Small intestine (tissue), 7 donors: ENCODE data around the gene AK5. TPM values are rescaled to one million over a fixed set of nuclear protein-coding genes. Genes with fewer than 3 reads are reported as not detected.
A peak's percentile ranks its signal among the peaks of the same experiment; 100 is the strongest.
"Not testable (repeated sequence)": the region's sequence is repeated elsewhere in the genome, so short reads cannot be mapped to it uniquely, and the experiment has no call there.

Source experiments
- DNase-seq, 2 donors: peaks; one replicate each; pipeline versions ENCODE4 v3.0.0 to v3.0.0-alpha.2; 2013
- FAIRE-seq: peaks from 2 replicates; lab custom pipeline; 2012; peaks lifted over from hg19 to GRCh38; lab: Jason Lieb, UNC
- H3K27ac ChIP-seq, 3 donors: one replicate each; pipeline ENCODE4 v1.5.1; 2013; ENCODE audit warnings: low read length in 2 of 3, mild to moderate bottlenecking in 2 of 3, control low read depth in 1 of 3, inconsistent platforms in 1 of 3, low read depth in 1 of 3, moderate library complexity in 1 of 3
- H3K27me3 ChIP-seq, 3 donors: one replicate each; pipeline ENCODE4 v1.6.1; 2013; ENCODE audit warnings: low read length in 3 of 3, inconsistent platforms in 1 of 3; ENCODE audit not compliant: control insufficient read depth in 3 of 3, insufficient read depth in 3 of 3
- H3K36me3 ChIP-seq, 3 donors: one replicate each; pipeline ENCODE4 v1.6.1; 2013; ENCODE audit warnings: low read length in 3 of 3, inconsistent platforms in 1 of 3, low read depth in 1 of 3, mild to moderate bottlenecking in 1 of 3, moderate library complexity in 1 of 3; ENCODE audit not compliant: control insufficient read depth in 3 of 3, insufficient read depth in 2 of 3
- H3K4me1 ChIP-seq, 3 donors: one replicate each; pipeline ENCODE4 v1.6.1; 2013; ENCODE audit warnings: low read length in 2 of 3, inconsistent platforms in 1 of 3, low read depth in 1 of 3, mild to moderate bottlenecking in 1 of 3, moderate library complexity in 1 of 3; ENCODE audit not compliant: control insufficient read depth in 3 of 3, insufficient read depth in 2 of 3
- H3K4me3 ChIP-seq, 3 donors: one replicate each; pipeline ENCODE4 v1.5.1; 2013; ENCODE audit warnings: low read length in 3 of 3, control low read depth in 1 of 3, inconsistent platforms in 1 of 3, low read depth in 1 of 3, mild to moderate bottlenecking in 1 of 3, moderate library complexity in 1 of 3
- H3K9me3 ChIP-seq, 2 donors: one replicate each; pipeline ENCODE4 v1.6.1; 2013; ENCODE audit warnings: low read depth in 1 of 2, low read length in 1 of 2; ENCODE audit not compliant: control insufficient read depth in 2 of 2, insufficient read depth in 1 of 2
- WGBS, 3 donors: extraction: QIAGEN DNeasy Blood & Tissue Kit; methylation state at CpG; one replicate each; pipeline ENCODE4 v1.1.7; 2013; 5-methylcytosine and 5-hydroxymethylcytosine counted together
- polyA plus RNA-seq, 4 donors: library from polyadenylated mRNA; stranded (reverse) in 3 of 4; unstranded in 1 of 4; fragments of 200-250 nt in 3 of 4; fragments of 120-200 nt in 1 of 4; gene quantifications; one replicate each; pipeline versions ENCODE4 v1.2.1 to v1.2.3, GENCODE V29; 2013
- donor health status: healthy with polysubstance abuse.
- donor health status: control.
- donor health status: control.
- donor health status: Bipolar disorder and iron deficiency.
- donor health status: healthy.

The AK5 gene
- polyA plus RNA-seq, 4 donors, result 0.27 to 2.6 (median 0.61) TPM; not detected in 1

GRCh38 chr1:77514921-77515776 lies 233.3 kb downstream of the AK5 start:
- 31 to 41% (median 36%) methylated on average over 10 of the region's 10 CpGs for WGBS, 3 donors
- no peak for FAIRE-seq
- H3K9me3 ChIP-seq, result no peaks in the 10 kb centered on the region

GRCh38 chr1:77516106-77516505 lies 234.3 kb downstream of the AK5 start:
- Histone ChIP-seq H3K4me3 (no peak overlapping the region), H3K9me3 (no peaks in the 10 kb centered on the region), H3K27ac (no peak overlapping the region), H3K4me1 (no peaks in the 10 kb centered on the region), H3K36me3 (no peaks in the 10 kb centered on the region), H3K27me3 (peaks cover 0 to 12% (median 0%) of the 10 kb centered on the region in 3 donors)
- DNase-seq (no peak), FAIRE-seq (no peak)
- WGBS, 3 donors, result 73 to 79% (median 77%) methylated on average over 2 of the region's 2 CpGs

More at GRCh38 chr1:77514921-77515776, 233.3 kb downstream of the AK5 start:
- Histone ChIP-seq H3K36me3 (no peaks in the 10 kb centered on the region), H3K27me3 (peaks cover 0 to 10% (median 0%) of the 10 kb centered on the region in 3 donors), H3K4me3 (no peak overlapping the region), H3K4me1 (no peaks in the 10 kb centered on the region), H3K27ac (peak overlapping the region in 2 of 3 donors; percentile 29 to 48)
- no peak for DNase-seq

- Histone ChIP-seq H3K9me3 (peaks cover 0 to 2% of the 10 kb centered on the region in 2 donors), H3K4me1 (no peaks in the 10 kb centered on the region), H3K27ac (no peak overlapping the region), H3K36me3 (no peaks in the 10 kb centered on the region), H3K27me3 (peaks cover 0 to 3% (median 0%) of the 10 kb centered on the region in 3 donors), H3K4me3 (no peak overlapping the region)
- FAIRE-seq (no peak), DNase-seq (no peak)
- 80 to 93% (median 80%) methylated on average over 3 of the region's 3 CpGs for WGBS, 3 donors
These were observed 242.2 kb downstream of the AK5 start for GRCh38 chr1:77524038-77524437.

- not testable (repeated sequence) for H3K27ac ChIP-seq, DNase-seq, H3K4me1 ChIP-seq, H3K27me3 ChIP-seq, FAIRE-seq, H3K36me3 ChIP-seq, H3K9me3 ChIP-seq, H3K4me3 ChIP-seq
- 92 to 96% (median 95%) methylated on average over 8 of the region's 8 CpGs for WGBS, 3 donors
These were observed 249.3 kb downstream of the AK5 start for GRCh38 chr1:77531149-77531548.

- not testable (repeated sequence) for H3K27ac ChIP-seq, FAIRE-seq, H3K27me3 ChIP-seq, H3K4me3 ChIP-seq, H3K36me3 ChIP-seq, H3K9me3 ChIP-seq, H3K4me1 ChIP-seq, DNase-seq
- 90 to 96% (median 92%) methylated on average over 20 to 49 of the region's 49 CpGs for WGBS, 3 donors
These were observed 249.9 kb downstream of the AK5 start for GRCh38 chr1:77531596-77532280.

- 79 to 90% (median 83%) methylated on average over 4 of the region's 4 CpGs for WGBS, 3 donors
These were observed 250.8 kb downstream of the AK5 start for GRCh38 chr1:77532641-77533040.

GRCh38 chr1:77533660-77534305 lies 252.0 kb downstream of the AK5 start:
- DNase-seq (peak; percentile 58 to 71), FAIRE-seq (no peak)
- peaks cover 0 to 3% (median 0%) of the 10 kb centered on the region in 3 donors for H3K4me1 ChIP-seq
- 17 to 28% (median 25%) methylated on average over 11 of the region's 11 CpGs for WGBS, 3 donors
- no peaks in the 10 kb centered on the region for H3K9me3 ChIP-seq
- H3K4me3 ChIP-seq, result no peak overlapping the region
- no peaks in the 10 kb centered on the region for H3K27me3 ChIP-seq
- no peak overlapping the region for H3K27ac ChIP-seq
- no peaks in the 10 kb centered on the region for H3K36me3 ChIP-seq

More at GRCh38 chr1:77532641-77533040, 250.8 kb downstream of the AK5 start:
- H3K4me3 ChIP-seq, result no peak overlapping the region
- no peaks in the 10 kb centered on the region for H3K9me3 ChIP-seq
- H3K27ac ChIP-seq, result no peak overlapping the region
- H3K36me3 ChIP-seq, result no peaks in the 10 kb centered on the region
- FAIRE-seq, result no peak
- H3K4me1 ChIP-seq, result peaks cover 0 to 3% (median 0%) of the 10 kb centered on the region in 3 donors
- no peaks in the 10 kb centered on the region for H3K27me3 ChIP-seq
- no peak for DNase-seq

- peaks cover 0 to 3% (median 0%) of the 10 kb centered on the region in 3 donors for H3K4me1 ChIP-seq
- FAIRE-seq, result no peak
- 82 to 88% (median 85%) methylated on average over 5 of the region's 5 CpGs for WGBS, 3 donors
- no peak overlapping the region for H3K27ac ChIP-seq
- no peaks in the 10 kb centered on the region for H3K9me3 ChIP-seq
- no peak for DNase-seq
- H3K36me3 ChIP-seq, result no peaks in the 10 kb centered on the region
- H3K27me3 ChIP-seq, result no peaks in the 10 kb centered on the region
- no peak overlapping the region for H3K4me3 ChIP-seq
These were observed 252.6 kb downstream of the AK5 start for GRCh38 chr1:77534456-77534855.
